GM20000 (cell line): ENCODE results near the gene MDH1B.

Experiments used
- DNase-seq: peaks from one replicate; pipeline ENCODE4 v3.0.0; 2012; ENCODE audit warnings: low spot score
- TF ChIP-seq, protein P1 (sequence below): IDR thresholded peaks from 2 replicates; pipeline ENCODE4 v1.5.1; 2012; ENCODE audit warnings: mild to moderate bottlenecking, control low read depth; ENCODE audit errors: extremely low read depth, missing control alignments

MDH1B gene

GRCh38 chr2:206801418-206802189 is 36.5 kb upstream of the MDH1B start:
- TF ChIP-seq, protein P1, sequence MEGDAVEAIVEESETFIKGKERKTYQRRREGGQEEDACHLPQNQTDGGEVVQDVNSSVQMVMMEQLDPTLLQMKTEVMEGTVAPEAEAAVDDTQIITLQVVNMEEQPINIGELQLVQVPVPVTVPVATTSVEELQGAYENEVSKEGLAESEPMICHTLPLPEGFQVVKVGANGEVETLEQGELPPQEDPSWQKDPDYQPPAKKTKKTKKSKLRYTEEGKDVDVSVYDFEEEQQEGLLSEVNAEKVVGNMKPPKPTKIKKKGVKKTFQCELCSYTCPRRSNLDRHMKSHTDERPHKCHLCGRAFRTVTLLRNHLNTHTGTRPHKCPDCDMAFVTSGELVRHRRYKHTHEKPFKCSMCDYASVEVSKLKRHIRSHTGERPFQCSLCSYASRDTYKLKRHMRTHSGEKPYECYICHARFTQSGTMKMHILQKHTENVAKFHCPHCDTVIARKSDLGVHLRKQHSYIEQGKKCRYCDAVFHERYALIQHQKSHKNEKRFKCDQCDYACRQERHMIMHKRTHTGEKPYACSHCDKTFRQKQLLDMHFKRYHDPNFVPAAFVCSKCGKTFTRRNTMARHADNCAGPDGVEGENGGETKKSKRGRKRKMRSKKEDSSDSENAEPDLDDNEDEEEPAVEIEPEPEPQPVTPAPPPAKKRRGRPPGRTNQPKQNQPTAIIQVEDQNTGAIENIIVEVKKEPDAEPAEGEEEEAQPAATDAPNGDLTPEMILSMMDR = no peak
- DNase-seq = no peak

DNA sequence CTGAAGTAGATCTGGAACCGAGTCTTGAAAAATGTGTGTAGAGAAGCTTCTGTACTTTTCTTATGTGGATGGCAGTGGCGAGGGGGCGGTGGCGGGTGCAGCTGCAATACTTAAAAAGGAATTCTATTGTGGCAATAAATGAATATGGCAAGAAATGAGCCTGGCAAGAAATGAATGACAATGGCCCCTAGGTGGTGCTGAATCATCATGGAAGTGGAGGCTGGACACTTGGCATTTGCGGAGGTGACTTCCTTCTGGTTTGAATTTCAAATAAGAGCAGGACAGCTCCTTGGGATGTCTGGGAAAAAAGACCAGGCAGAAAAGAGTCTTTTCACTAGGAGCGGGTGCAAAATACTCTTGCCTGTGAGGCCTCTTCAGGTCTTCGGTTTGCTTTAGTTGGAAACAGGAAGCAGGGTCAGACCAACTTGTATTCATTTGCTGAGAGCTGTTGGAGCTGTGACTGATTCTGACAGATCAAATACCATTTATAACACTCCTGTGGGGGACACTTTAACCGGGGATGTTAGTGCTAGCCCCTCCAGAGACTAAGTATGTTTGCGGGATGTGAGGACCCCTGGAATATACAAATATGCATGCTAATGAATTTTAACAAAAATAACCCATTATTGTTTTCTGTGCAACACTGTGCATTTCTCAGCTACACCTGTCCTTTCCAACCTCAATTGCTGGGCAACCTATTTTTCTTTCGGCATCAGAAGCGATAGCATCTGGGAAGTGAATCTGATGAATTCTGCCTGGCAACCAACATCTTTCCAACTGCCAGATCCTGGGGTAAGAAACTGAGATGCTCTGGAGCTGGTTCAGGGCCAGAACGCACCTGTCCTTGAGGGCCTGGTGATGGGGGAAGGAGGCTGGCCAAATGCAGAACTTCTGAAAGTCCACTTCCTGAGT is 35.6 kb upstream of the MDH1B start:
- peak; percentile 43 for DNase-seq
- TF ChIP-seq, protein P1 = peak; percentile 66

DNA sequence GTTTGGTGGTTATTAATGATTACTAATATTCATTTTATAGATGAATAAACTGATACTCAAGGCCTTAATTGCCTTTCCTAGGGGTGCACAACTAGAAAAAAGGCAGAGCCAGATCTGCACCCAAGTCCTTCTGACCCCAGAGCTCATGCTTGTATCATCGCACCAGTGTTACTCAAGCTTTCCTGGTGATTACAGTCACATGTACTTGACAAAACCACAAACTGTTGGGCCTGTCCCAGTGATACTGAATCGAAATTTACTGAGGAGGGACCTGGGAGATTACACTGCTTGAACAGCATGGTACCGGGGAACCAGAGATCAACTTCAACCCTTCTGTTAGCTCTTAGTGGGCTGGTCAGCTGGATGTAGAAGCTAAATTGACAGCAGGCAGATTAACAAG is 34.0 kb upstream of the MDH1B start:
- TF ChIP-seq, protein P1 = no peak
- no peak for DNase-seq

DNA sequence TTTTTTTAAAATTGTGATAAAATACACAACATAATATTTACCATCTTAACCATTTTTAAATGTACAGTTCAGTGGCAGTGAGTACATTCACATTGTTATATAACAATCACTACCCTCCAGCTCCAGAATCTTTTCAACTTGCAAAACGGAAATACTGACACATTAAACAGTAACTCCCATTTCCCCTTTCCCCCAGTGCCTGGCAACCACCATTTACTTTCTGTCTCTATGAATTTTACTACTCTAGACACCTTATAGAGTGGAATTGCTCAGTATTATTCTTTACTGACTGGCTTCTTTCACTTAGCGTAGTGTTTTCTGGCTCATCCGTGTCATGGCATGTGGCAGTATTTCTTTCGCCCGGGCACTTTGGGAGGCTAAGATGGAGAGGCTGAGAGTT is 32.9 kb upstream of the MDH1B start:
- TF ChIP-seq, protein P1 = no peak
- DNase-seq = no peak

DNA sequence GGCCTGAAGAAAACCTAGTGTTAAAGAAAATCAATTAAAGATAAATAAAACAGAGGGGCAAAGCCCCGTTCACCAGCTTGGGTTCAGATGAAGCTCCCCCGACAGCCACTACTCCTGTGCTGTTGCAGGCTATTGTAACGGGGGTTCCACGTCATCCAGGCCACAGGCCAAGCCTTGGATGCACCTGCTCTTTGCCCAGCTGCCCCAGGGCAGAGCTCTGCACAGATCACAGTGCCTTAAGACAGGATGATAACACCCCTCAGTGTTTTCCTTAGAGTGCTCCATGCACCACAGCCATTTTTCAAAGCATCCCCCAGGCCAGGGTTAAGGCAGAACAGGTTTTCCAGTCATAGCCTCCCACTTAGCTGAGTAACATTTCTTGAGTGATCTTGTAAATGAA is 32.2 kb upstream of the MDH1B start:
- no peak for DNase-seq
- TF ChIP-seq, protein P1 = no peak

DNA sequence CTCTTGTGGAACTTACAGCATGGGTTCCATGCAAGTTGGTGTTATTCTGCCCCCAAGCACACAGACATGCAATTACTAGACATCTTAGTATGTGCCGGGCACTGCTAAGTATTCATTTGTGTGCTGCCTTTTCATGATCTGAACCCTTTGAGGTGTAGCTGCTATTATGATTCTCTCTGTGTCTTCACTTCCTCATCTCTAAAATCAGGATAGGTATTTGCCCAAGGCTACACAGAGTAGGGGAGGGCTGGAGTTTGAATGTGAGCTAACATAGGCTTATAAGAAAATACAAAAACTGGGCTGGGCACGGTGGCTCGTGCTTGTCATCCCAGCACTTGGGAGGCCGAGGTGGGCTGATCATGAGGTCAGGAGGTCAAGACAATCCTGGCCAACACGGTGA is 27.5 kb upstream of the MDH1B start:
- TF ChIP-seq, protein P1 = no peak
- no peak for DNase-seq
